WTC11 (cell line): ENCODE measurements around the gene CTDSPL. TPM values are rescaled to one million over a fixed set of nuclear protein-coding genes. Genes with fewer than 3 reads are reported as not detected.

ENCODE experiments used
- ATAC-seq: fragments of 200-7000 bp; cut with Tn5 transposase; 2 replicates; pipeline ENCODE4 v1.10.0; 2021; ENCODE audit warnings: mild to moderate bottlenecking, moderate library complexity
- CTCF ChIA-PET: fragments of 300-600 bp; sonication (Branson Sonifier 250); formaldehyde crosslinking; loops from one replicate; lab custom pipeline; 2021; ENCODE audit warnings: antibody characterized with exemption; lab: Charles Lee
- POLR2A ChIA-PET: fragments of 350-600 bp; sonication (Branson Sonifier 250); formaldehyde crosslinking; loops from one replicate; lab custom pipeline; 2021; ENCODE audit warnings: antibody characterized with exemption; lab: Charles Lee
- DNase-seq: peaks from one replicate; pipeline ENCODE4 v3.0.0; 2021; ENCODE audit warnings: low spot score
- H3K27ac Mint-ChIP-seq: 2 replicates; pipeline ENCODE4 v1.8.0; 2021; ENCODE audit warnings: mixed read lengths
- H3K27me3 Mint-ChIP-seq: 2 replicates; pipeline ENCODE4 v1.8.0; 2021; ENCODE audit warnings: low read depth, mild to moderate bottlenecking, moderate library complexity, mixed read lengths
- H3K36me3 Mint-ChIP-seq: 2 replicates; pipeline ENCODE4 v1.8.0; 2021; ENCODE audit warnings: mixed read lengths
- H3K4me1 Mint-ChIP-seq: 2 replicates; pipeline ENCODE4 v1.8.0; 2022; ENCODE audit warnings: mixed read lengths
- H3K4me3 Mint-ChIP-seq: 2 replicates; pipeline ENCODE4 v1.8.0; 2021; ENCODE audit warnings: mild to moderate bottlenecking, moderate library complexity, mixed read lengths
- H3K9me3 Mint-ChIP-seq: 2 replicates; pipeline ENCODE4 v1.8.0; 2021; ENCODE audit warnings: mixed read lengths
- AR ChIP-seq: fragments of 250-450 bp; sonication (Bioruptor Pico); IDR thresholded peaks from 2 replicates; pipeline ENCODE4 v1.9.0; 2021; ENCODE audit warnings: mild to moderate bottlenecking
- ATF1 ChIP-seq: sonication (generic); formaldehyde crosslinking; IDR thresholded peaks from 2 replicates; pipeline ENCODE4 v1.8.1; 2023; ENCODE audit warnings: mild to moderate bottlenecking, moderate library complexity, missing genetic modification reagents
- EMX1 ChIP-seq: fragments of 250-450 bp; sonication (Bioruptor Pico); IDR thresholded peaks from 2 replicates; pipeline ENCODE4 v1.8.0; 2021; ENCODE audit warnings: mild to moderate bottlenecking
- FOXK1 ChIP-seq: sonication (generic); formaldehyde crosslinking; IDR thresholded peaks from 2 replicates; pipeline ENCODE4 v1.8.0; 2022; ENCODE audit warnings: mild to moderate bottlenecking, moderate library complexity, missing genetic modification reagents
- FOXP1 ChIP-seq: sonication (generic); formaldehyde crosslinking; IDR thresholded peaks from 2 replicates; pipeline ENCODE4 v1.8.0; 2022; ENCODE audit warnings: missing genetic modification reagents, mild to moderate bottlenecking, moderate library complexity, borderline replicate concordance
- HMGXB4 ChIP-seq: sonication (generic); formaldehyde crosslinking; IDR thresholded peaks from 2 replicates; pipeline ENCODE4 v1.8.1; 2023; ENCODE audit warnings: mild to moderate bottlenecking, moderate library complexity, missing genetic modification reagents
- JAZF1 ChIP-seq: fragments of 250-450 bp; sonication (Bioruptor Pico); IDR thresholded peaks from 2 replicates; pipeline ENCODE4 v1.9.0; 2021; ENCODE audit warnings: moderate library complexity, mild to moderate bottlenecking, inconsistent platforms
- KAT7 ChIP-seq: sonication (generic); formaldehyde crosslinking; IDR thresholded peaks from 2 replicates; pipeline ENCODE4 v1.8.1; 2023; ENCODE audit warnings: missing genetic modification reagents, mild to moderate bottlenecking, borderline replicate concordance
- NR3C1 ChIP-seq: sonication (generic); formaldehyde crosslinking; conservative IDR thresholded peaks from 2 replicates; pipeline ENCODE4 v1.8.1; 2023; ENCODE audit warnings: low read depth, mild to moderate bottlenecking, missing genetic modification reagents
- PRRX2 ChIP-seq: fragments of 250-450 bp; sonication (Bioruptor Pico); IDR thresholded peaks from 2 replicates; pipeline ENCODE4 v1.8.0; 2021; ENCODE audit warnings: mild to moderate bottlenecking
- RORB ChIP-seq: fragments of 250-450 bp; sonication (Bioruptor Pico); IDR thresholded peaks from 2 replicates; pipeline ENCODE4 v1.9.0; 2021; ENCODE audit warnings: mild to moderate bottlenecking
- SP1 ChIP-seq: sonication (generic); formaldehyde crosslinking; conservative IDR thresholded peaks from 2 replicates; pipeline ENCODE4 v1.8.1; 2022; ENCODE audit warnings: missing genetic modification reagents
- ZNF219 ChIP-seq: sonication (generic); formaldehyde crosslinking; IDR thresholded peaks from 2 replicates; pipeline ENCODE4 v1.8.0; 2023; ENCODE audit warnings: missing genetic modification reagents, mild to moderate bottlenecking, borderline replicate concordance
- ZNF317 ChIP-seq: sonication (generic); formaldehyde crosslinking; IDR thresholded peaks from 2 replicates; pipeline ENCODE4 v1.8.1; 2023; ENCODE audit warnings: low read depth, mild to moderate bottlenecking, moderate library complexity, missing genetic modification reagents, borderline replicate concordance
- ZNF396 ChIP-seq: fragments of 250-450 bp; sonication (Bioruptor Pico); IDR thresholded peaks from 2 replicates; pipeline ENCODE4 v1.8.0; 2021; ENCODE audit warnings: mild to moderate bottlenecking, moderate library complexity, borderline replicate concordance
- ZNF423 ChIP-seq: fragments of 250-450 bp; sonication (Bioruptor Pico); IDR thresholded peaks from 2 replicates; pipeline ENCODE4 v2.1.2; 2022; ENCODE audit warnings: mild to moderate bottlenecking, moderate library complexity
- total RNA-seq: library from RNA; stranded (reverse); gene quantifications from 3 replicates; pipeline ENCODE4 v1.2.3, GENCODE V29; 2021
- TF ChIP-seq, protein P1 (sequence below): sonication (generic); formaldehyde crosslinking; IDR thresholded peaks from 2 replicates; pipeline ENCODE4 v1.8.0; 2022; ENCODE audit warnings: missing genetic modification reagents
- TF ChIP-seq, protein P2 (sequence below): sonication (generic); formaldehyde crosslinking; conservative IDR thresholded peaks from 2 replicates; pipeline ENCODE4 v1.8.1; 2023; ENCODE audit warnings: mild to moderate bottlenecking, low read depth, missing genetic modification reagents, moderate library complexity
- TF ChIP-seq, protein P3 (sequence below): sonication (generic); formaldehyde crosslinking; IDR thresholded peaks from 2 replicates; pipeline ENCODE4 v1.8.1; 2022; ENCODE audit warnings: low read depth, missing genetic modification reagents, borderline replicate concordance

CTDSPL gene
- total RNA-seq, 1 experiment from 2014 or later = 41.2 TPM

- Mint-ChIP-seq H3K27me3 (peaks cover 64% of the 10 kb centered on the region), H3K27ac (no peak overlapping the region), H3K36me3 (no peaks in the 10 kb centered on the region), H3K4me1 (peaks cover 6% of the 10 kb centered on the region; the same call in 1 of the 2 replicates), H3K9me3 (no peaks in the 10 kb centered on the region), H3K4me3 (peak overlapping the region; percentile 31)
- ChIA-PET CTCF (interaction anchor here (1.5 to 3.6 kb wide), 2 partner anchors 28 to 34 kb away, joined by 4 to 32 read pairs; no protein-coding TSS in a partner anchor), POLR2A (no interaction called here)
- DNase-seq (no peak), ATAC-seq (no peak)
- TF ChIP-seq NR3C1 = no peak
- no peak for TF ChIP-seq EMX1 (CRISPR knock-in tag)
- TF ChIP-seq SP1 (CRISPR knock-in tag) = no peak
- TF ChIP-seq FOXK1 (CRISPR knock-in tag) = no peak
- TF ChIP-seq, protein P1, sequence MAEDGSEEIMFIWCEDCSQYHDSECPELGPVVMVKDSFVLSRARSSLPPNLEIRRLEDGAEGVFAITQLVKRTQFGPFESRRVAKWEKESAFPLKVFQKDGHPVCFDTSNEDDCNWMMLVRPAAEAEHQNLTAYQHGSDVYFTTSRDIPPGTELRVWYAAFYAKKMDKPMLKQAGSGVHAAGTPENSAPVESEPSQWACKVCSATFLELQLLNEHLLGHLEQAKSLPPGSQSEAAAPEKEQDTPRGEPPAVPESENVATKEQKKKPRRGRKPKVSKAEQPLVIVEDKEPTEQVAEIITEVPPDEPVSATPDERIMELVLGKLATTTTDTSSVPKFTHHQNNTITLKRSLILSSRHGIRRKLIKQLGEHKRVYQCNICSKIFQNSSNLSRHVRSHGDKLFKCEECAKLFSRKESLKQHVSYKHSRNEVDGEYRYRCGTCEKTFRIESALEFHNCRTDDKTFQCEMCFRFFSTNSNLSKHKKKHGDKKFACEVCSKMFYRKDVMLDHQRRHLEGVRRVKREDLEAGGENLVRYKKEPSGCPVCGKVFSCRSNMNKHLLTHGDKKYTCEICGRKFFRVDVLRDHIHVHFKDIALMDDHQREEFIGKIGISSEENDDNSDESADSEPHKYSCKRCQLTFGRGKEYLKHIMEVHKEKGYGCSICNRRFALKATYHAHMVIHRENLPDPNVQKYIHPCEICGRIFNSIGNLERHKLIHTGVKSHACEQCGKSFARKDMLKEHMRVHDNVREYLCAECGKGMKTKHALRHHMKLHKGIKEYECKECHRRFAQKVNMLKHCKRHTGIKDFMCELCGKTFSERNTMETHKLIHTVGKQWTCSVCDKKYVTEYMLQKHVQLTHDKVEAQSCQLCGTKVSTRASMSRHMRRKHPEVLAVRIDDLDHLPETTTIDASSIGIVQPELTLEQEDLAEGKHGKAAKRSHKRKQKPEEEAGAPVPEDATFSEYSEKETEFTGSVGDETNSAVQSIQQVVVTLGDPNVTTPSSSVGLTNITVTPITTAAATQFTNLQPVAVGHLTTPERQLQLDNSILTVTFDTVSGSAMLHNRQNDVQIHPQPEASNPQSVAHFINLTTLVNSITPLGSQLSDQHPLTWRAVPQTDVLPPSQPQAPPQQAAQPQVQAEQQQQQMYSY = no peak
- TF ChIP-seq, protein P2, sequence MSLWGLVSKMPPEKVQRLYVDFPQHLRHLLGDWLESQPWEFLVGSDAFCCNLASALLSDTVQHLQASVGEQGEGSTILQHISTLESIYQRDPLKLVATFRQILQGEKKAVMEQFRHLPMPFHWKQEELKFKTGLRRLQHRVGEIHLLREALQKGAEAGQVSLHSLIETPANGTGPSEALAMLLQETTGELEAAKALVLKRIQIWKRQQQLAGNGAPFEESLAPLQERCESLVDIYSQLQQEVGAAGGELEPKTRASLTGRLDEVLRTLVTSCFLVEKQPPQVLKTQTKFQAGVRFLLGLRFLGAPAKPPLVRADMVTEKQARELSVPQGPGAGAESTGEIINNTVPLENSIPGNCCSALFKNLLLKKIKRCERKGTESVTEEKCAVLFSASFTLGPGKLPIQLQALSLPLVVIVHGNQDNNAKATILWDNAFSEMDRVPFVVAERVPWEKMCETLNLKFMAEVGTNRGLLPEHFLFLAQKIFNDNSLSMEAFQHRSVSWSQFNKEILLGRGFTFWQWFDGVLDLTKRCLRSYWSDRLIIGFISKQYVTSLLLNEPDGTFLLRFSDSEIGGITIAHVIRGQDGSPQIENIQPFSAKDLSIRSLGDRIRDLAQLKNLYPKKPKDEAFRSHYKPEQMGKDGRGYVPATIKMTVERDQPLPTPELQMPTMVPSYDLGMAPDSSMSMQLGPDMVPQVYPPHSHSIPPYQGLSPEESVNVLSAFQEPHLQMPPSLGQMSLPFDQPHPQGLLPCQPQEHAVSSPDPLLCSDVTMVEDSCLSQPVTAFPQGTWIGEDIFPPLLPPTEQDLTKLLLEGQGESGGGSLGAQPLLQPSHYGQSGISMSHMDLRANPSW (CRISPR knock-in tag) = no peak
- no peak for TF ChIP-seq JAZF1 (CRISPR knock-in tag)
- no peak for TF ChIP-seq PRRX2 (CRISPR knock-in tag)
- TF ChIP-seq FOXP1 (CRISPR knock-in tag) = no peak
- no peak for TF ChIP-seq ZNF317 (CRISPR knock-in tag)
- TF ChIP-seq ZNF423 (CRISPR knock-in tag) = no peak
- TF ChIP-seq KAT7 (CRISPR knock-in tag) = no peak
- no peak for TF ChIP-seq ZNF396 (CRISPR knock-in tag)
These were observed 169.6 kb downstream of the CTDSPL start for GRCh38 chr3:38031022-38031994.

DNA sequence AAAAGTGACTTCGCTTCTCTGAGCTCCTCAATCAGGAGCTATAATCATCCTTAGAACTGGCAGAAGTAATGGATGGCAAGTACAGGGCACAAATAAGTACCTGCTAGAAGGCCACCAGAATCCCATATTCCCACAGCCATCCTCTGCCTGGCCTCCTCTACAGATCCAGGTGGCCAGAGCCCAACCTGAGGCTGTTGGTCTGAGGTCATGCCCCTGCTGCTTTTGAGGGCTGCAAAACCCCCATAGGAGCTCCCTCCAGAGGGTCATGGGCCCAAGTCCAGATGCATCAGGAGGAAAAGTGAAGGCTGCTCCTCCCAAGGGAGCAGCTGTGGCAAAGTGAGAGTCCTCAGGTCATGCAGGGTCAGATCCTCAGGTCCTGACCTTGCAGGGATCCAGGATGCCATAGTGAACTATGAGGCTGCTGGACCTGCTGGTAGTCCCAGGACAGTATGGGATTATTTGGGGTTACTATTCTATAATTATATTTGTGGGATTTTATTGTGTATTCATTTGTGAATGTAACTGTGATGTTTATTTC, 170.7 kb downstream of the CTDSPL start:
- Mint-ChIP-seq H3K36me3 (no peaks in the 10 kb centered on the region), H3K27ac (no peak overlapping the region), H3K4me1 (peaks cover 12% of the 10 kb centered on the region), H3K9me3 (no peaks in the 10 kb centered on the region), H3K4me3 (no peak overlapping the region), H3K27me3 (peaks cover 54% of the 10 kb centered on the region)
- ChIA-PET POLR2A (no interaction called here), CTCF (interaction anchor here (1.4 to 1.5 kb wide), 2 partner anchors 29 to 35 kb away, joined by 3 to 4 read pairs; no protein-coding TSS in a partner anchor)
- ATAC-seq = no peak
- no peak for DNase-seq
- TF ChIP-seq AR (CRISPR knock-in tag) (no peak), FOXP1 (CRISPR knock-in tag) (no peak), ATF1 (CRISPR knock-in tag) (no peak), ZNF219 (no peak), RORB (CRISPR knock-in tag) (no peak), HMGXB4 (CRISPR knock-in tag) (no peak)
- TF ChIP-seq, protein P3, sequence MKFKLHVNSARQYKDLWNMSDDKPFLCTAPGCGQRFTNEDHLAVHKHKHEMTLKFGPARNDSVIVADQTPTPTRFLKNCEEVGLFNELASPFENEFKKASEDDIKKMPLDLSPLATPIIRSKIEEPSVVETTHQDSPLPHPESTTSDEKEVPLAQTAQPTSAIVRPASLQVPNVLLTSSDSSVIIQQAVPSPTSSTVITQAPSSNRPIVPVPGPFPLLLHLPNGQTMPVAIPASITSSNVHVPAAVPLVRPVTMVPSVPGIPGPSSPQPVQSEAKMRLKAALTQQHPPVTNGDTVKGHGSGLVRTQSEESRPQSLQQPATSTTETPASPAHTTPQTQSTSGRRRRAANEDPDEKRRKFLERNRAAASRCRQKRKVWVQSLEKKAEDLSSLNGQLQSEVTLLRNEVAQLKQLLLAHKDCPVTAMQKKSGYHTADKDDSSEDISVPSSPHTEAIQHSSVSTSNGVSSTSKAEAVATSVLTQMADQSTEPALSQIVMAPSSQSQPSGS (CRISPR knock-in tag) = no peak
